PC-9 (cell line): ENCODE measurements around the gene CMSS1. TPM values are rescaled to one million over a fixed set of nuclear protein-coding genes. Genes with fewer than 3 reads are reported as not detected.

ENCODE experiments used
- BruUV-seq: library from RNA; stranded (reverse); fragments of 400-500 nt; replicated peaks from 2 replicates; lab custom pipeline; 2021; lab: Mats Ljungman, UMichigan
- CTCF ChIA-PET: fragments of 300-600 bp; sonication (Branson Sonifier 250); formaldehyde crosslinking; loops from one replicate; lab custom pipeline; 2022; ENCODE audit warnings: antibody characterized with exemption; lab: Charles Lee
- POLR2A ChIA-PET: fragments of 300-600 bp; sonication (Branson Sonifier 250); formaldehyde crosslinking; loops from one replicate; lab custom pipeline; 2022; ENCODE audit warnings: antibody characterized with exemption; ENCODE audit not compliant: unreplicated experiment; lab: Charles Lee
- DNase-seq, 2 experiments: peaks; one replicate each; pipeline versions ENCODE4 v3.0.0 to v3.0.0-alpha.2; 2015 to 2022; ENCODE audit warnings: mixed read lengths in 1 of 2
- H2AFZ ChIP-seq: fragments of 200-600 bp; sonication (generic); 2 replicates; pipeline ENCODE4 v1.8.1; 2017; ENCODE audit warnings: antibody characterized with exemption
- H3F3A ChIP-seq: fragments of 200-600 bp; sonication (generic); 2 replicates; pipeline ENCODE4 v1.8.1; 2017; ENCODE audit warnings: antibody characterized with exemption, mild to moderate bottlenecking, low read depth; ENCODE audit not compliant: insufficient read depth
- H3K27ac ChIP-seq: fragments of 200-600 bp; sonication (generic); 2 replicates; pipeline ENCODE4 v1.6.1; 2016; ENCODE audit warnings: mixed run types
- H3K27me3 ChIP-seq: fragments of 200-600 bp; sonication (generic); 2 replicates; pipeline ENCODE4 v1.6.1; 2016; ENCODE audit warnings: low read depth, mixed run types; ENCODE audit not compliant: insufficient read depth
- H3K36me3 ChIP-seq: fragments of 200-600 bp; sonication (generic); 2 replicates; pipeline ENCODE4 v1.6.1; 2016; ENCODE audit warnings: low read depth, mixed run types
- H3K4me1 ChIP-seq: fragments of 200-600 bp; sonication (generic); replicated peaks from 2 replicates; pipeline ENCODE4 v1.6.1; 2016; ENCODE audit warnings: mixed run types; ENCODE audit not compliant: insufficient read depth
- H3K4me2 ChIP-seq: fragments of 200-600 bp; sonication (generic); 2 replicates; pipeline ENCODE4 v1.6.1; 2017; ENCODE audit warnings: mixed run types
- H3K4me3 ChIP-seq: fragments of 200-600 bp; sonication (generic); 2 replicates; pipeline ENCODE4 v1.6.1; 2016; ENCODE audit warnings: mixed run types
- H3K79me2 ChIP-seq: fragments of 200-600 bp; sonication (generic); 2 replicates; pipeline ENCODE4 v1.6.1; 2017; ENCODE audit warnings: low read depth, mixed run types
- H3K9me2 ChIP-seq: fragments of 200-600 bp; sonication (generic); 2 replicates; pipeline ENCODE4 v1.8.1; 2017; ENCODE audit warnings: mild to moderate bottlenecking; ENCODE audit not compliant: insufficient read depth
- H3K9me3 ChIP-seq: fragments of 200-600 bp; sonication (generic); 2 replicates; pipeline ENCODE4 v1.8.1; 2016; ENCODE audit warnings: low read depth; ENCODE audit not compliant: insufficient read depth
- H4K20me1 ChIP-seq: fragments of 200-600 bp; sonication (generic); 2 replicates; pipeline ENCODE4 v1.8.1; 2017; ENCODE audit not compliant: insufficient read depth
- CTCF ChIP-seq: fragments of 200-600 bp; sonication (generic); conservative IDR thresholded peaks from 2 replicates; pipeline ENCODE4 v1.6.1; 2017; ENCODE audit warnings: mixed run types, antibody characterized with exemption, mild to moderate bottlenecking, moderate library complexity
- EZH2 ChIP-seq: fragments of 200-600 bp; sonication (generic); IDR thresholded peaks from 2 replicates; pipeline ENCODE4 v1.8.0; 2017; ENCODE audit warnings: antibody characterized with exemption, low read depth
- intact Hi-C: fragments of 100-400 bp; cut with micrococcal nuclease; formaldehyde crosslinking; loops from one replicate; pipeline ENCODE4 v1.10.0; 2022; ENCODE audit not compliant: unreplicated experiment
- total RNA-seq: library from RNA; stranded (reverse); gene quantifications from 2 replicates; pipeline ENCODE4 v1.2.3, GENCODE V29; 2021

Gene CMSS1
- total RNA-seq, 1 experiment from 2014 or later = 98.9 TPM

GRCh38 chr3:100205171-100205570 lies 387.5 kb downstream of the CMSS1 start:
- no peaks in the 10 kb centered on the region for H3K79me2 ChIP-seq
- H3K27me3 ChIP-seq = no peaks in the 10 kb centered on the region
- intact Hi-C loops = no loop called here
- BruUV-seq = no TSS peak
- POLR2A ChIA-PET = no interaction called here
- H3F3A ChIP-seq = no peaks in the 10 kb centered on the region
- no peak overlapping the region for H3K4me3 ChIP-seq
- no peaks in the 10 kb centered on the region for H3K9me3 ChIP-seq
- CTCF ChIA-PET = no interaction called here
- no peak overlapping the region for H3K27ac ChIP-seq
- no peak for DNase-seq
- no peak for TF ChIP-seq EZH2
- TF ChIP-seq CTCF = no peak
- no peaks in the 10 kb centered on the region for H3K4me1 ChIP-seq
- no peak overlapping the region for H3K4me2 ChIP-seq
- no peaks in the 10 kb centered on the region for H3K36me3 ChIP-seq
- H3K9me2 ChIP-seq = peaks cover 4% of the 10 kb centered on the region; the same call in 1 of the 2 replicates
- H2AFZ ChIP-seq = no peak overlapping the region
- no peaks in the 10 kb centered on the region for H4K20me1 ChIP-seq

- H3F3A ChIP-seq = no peaks in the 10 kb centered on the region
- no peak for DNase-seq
- no peak for TF ChIP-seq EZH2
- no peak for TF ChIP-seq CTCF
- H3K4me2 ChIP-seq = no peak overlapping the region
- no peak overlapping the region for H3K27ac ChIP-seq
- no peak overlapping the region for H3K4me3 ChIP-seq
- no peaks in the 10 kb centered on the region for H3K79me2 ChIP-seq
- H3K9me2 ChIP-seq = peaks cover 2% of the 10 kb centered on the region; the same call in 1 of the 2 replicates
- no peaks in the 10 kb centered on the region for H3K9me3 ChIP-seq
- no TSS peak for BruUV-seq
- intact Hi-C loops = no loop called here
- no peak overlapping the region for H2AFZ ChIP-seq
- no peaks in the 10 kb centered on the region for H3K27me3 ChIP-seq
- H3K4me1 ChIP-seq = no peaks in the 10 kb centered on the region
- POLR2A ChIA-PET = no interaction called here
- no peaks in the 10 kb centered on the region for H4K20me1 ChIP-seq
- no peaks in the 10 kb centered on the region for H3K36me3 ChIP-seq
- CTCF ChIA-PET = no interaction called here
Observed at GRCh38 chr3:100206687-100207086, 389.0 kb downstream of the CMSS1 start.

GRCh38 chr3:100207886-100208285 lies 390.2 kb downstream of the CMSS1 start:
- no peak for DNase-seq
- no peak overlapping the region for H2AFZ ChIP-seq
- intact Hi-C loops = no loop called here
- BruUV-seq = no TSS peak
- H3K79me2 ChIP-seq = no peaks in the 10 kb centered on the region
- H3K36me3 ChIP-seq = no peaks in the 10 kb centered on the region
- H3K9me2 ChIP-seq = no peaks in the 10 kb centered on the region; the same call in 1 of the 2 replicates
- H4K20me1 ChIP-seq = no peaks in the 10 kb centered on the region
- POLR2A ChIA-PET = no interaction called here
- no peaks in the 10 kb centered on the region for H3K9me3 ChIP-seq
- no peak overlapping the region for H3K27ac ChIP-seq
- no peaks in the 10 kb centered on the region for H3K4me1 ChIP-seq
- no peak overlapping the region for H3K4me3 ChIP-seq
- H3F3A ChIP-seq = no peaks in the 10 kb centered on the region
- no peak overlapping the region for H3K4me2 ChIP-seq
- H3K27me3 ChIP-seq = no peaks in the 10 kb centered on the region
- CTCF ChIA-PET = no interaction called here
- no peak for TF ChIP-seq EZH2
- TF ChIP-seq CTCF = no peak
